ENCODE results near the gene TECPR1. TPM values are rescaled to one million over a fixed set of nuclear protein-coding genes. Genes with fewer than 3 reads are reported as not detected.

Gene TECPR1
- total RNA-seq, 1 experiment from 2014 or later, result 11.5 TPM

- no peaks in the 10 kb centered on the region for H3K79me2 ChIP-seq (ENCODE audit: low read length)
- intact Hi-C loops (cut with micrococcal nuclease), result no loop called here
- H3K4me2 ChIP-seq (ENCODE audit: low read length), result peak within 1 kb of the TSS; percentile 84
- H3K9ac ChIP-seq (ENCODE audit: low read length), result peak within 1 kb of the TSS; percentile 35
- peak within 1 kb of the TSS; percentile 61 for H3K4me3 ChIP-seq (ENCODE audit: low read length)
- BruUV-seq (replicated peaks), result no TSS peak
- no peaks in the 10 kb centered on the region for H3F3A ChIP-seq (ENCODE audit: low read length, unreplicated experiment)
- POLR2A ChIA-PET (ENCODE audit: unreplicated experiment), result no interaction called here
- peak within 1 kb of the TSS; percentile 26; the same call in 1 of the 2 replicates for H2AFZ ChIP-seq (ENCODE audit: low read length)
- H3K9me3 ChIP-seq (ENCODE audit: low read length), result no peaks in the 10 kb centered on the region
- TF ChIP-seq, protein P1, sequence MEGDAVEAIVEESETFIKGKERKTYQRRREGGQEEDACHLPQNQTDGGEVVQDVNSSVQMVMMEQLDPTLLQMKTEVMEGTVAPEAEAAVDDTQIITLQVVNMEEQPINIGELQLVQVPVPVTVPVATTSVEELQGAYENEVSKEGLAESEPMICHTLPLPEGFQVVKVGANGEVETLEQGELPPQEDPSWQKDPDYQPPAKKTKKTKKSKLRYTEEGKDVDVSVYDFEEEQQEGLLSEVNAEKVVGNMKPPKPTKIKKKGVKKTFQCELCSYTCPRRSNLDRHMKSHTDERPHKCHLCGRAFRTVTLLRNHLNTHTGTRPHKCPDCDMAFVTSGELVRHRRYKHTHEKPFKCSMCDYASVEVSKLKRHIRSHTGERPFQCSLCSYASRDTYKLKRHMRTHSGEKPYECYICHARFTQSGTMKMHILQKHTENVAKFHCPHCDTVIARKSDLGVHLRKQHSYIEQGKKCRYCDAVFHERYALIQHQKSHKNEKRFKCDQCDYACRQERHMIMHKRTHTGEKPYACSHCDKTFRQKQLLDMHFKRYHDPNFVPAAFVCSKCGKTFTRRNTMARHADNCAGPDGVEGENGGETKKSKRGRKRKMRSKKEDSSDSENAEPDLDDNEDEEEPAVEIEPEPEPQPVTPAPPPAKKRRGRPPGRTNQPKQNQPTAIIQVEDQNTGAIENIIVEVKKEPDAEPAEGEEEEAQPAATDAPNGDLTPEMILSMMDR (conservative IDR thresholded peaks at IDR 0.05; ENCODE audit: low read depth, low read length), result no peak
- TF ChIP-seq EZH2phosphoT487 (IDR thresholded peaks at IDR 0.05; ENCODE audit: borderline replicate concordance, low read length) (no peak), EZH2 (IDR thresholded peaks at IDR 0.05; ENCODE audit: low read length, unreplicated experiment) (no peak)
- ATAC-seq (peak; percentile 68), DNase-seq (peak; percentile 52)
- H3K4me1 ChIP-seq (ENCODE audit: insufficient read depth, low read length), result no peaks in the 10 kb centered on the region
- no peaks in the 10 kb centered on the region for H4K20me1 ChIP-seq (ENCODE audit: low read length)
- CTCF ChIA-PET, result no interaction called here
- H3K27ac ChIP-seq (ENCODE audit: low read length), result no peak within 1 kb of the TSS
- no peaks in the 10 kb centered on the region for H3K36me3 ChIP-seq (ENCODE audit: low read depth, low read length)
- no peaks in the 10 kb centered on the region for H3K9me2 ChIP-seq (replicated peaks; ENCODE audit: low read length)
- H3K27me3 ChIP-seq (ENCODE audit: low read length), result no peaks in the 10 kb centered on the region
Observed at GRCh38 chr7:98211221-98211675, 40.8 kb downstream of the TECPR1 start, which contains the start of gene BHLHA15. BHLHA15 (plus strand) TSS chr7:98211439; CDS start chr7:98212310, 871 bp downstream.

DNA sequence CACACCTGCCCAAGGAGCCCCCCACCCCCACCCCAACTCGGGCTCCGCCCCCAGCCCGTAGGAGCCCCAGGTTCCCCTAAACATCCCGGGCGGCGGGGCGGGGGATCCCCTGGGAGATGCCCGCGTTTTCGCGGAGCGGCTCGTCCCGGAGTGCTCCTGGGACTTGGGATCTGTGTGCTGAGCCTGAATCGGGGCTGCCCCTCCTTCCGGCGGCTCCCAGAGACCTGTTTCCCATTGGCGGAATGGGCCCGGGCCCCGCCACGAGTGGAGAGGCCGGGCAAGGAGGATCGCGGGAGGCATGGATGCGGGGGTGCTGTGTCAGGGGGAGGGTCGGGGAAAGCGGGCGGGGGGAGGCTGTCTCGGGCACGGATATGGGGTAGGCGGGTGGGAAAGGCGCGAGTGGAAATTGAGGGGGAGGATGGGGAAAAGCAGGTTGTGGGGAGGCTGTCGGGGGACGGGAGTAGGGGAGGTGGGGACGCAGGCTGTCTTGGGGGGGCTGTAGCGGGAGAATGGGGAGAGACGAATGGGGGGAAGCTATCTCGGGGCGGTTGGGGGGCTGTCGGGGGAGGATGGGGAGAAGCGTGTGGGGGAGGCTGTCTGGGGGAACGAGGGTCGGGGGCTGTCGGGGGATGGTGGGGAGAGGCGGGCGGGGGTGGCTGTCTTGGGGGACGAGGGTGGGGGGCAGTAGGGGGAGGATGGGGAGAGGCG, 41.4 kb downstream of the TECPR1 start:
- H3K9me3 ChIP-seq (ENCODE audit: low read length), result no peaks in the 10 kb centered on the region
- no TSS peak for BruUV-seq (replicated peaks)
- TF ChIP-seq, protein P1 (conservative IDR thresholded peaks at IDR 0.05; ENCODE audit: low read depth, low read length), result no peak
- no peak for TF ChIP-seq EZH2 (IDR thresholded peaks at IDR 0.05; ENCODE audit: low read length, unreplicated experiment)
- no peak for TF ChIP-seq EZH2phosphoT487 (IDR thresholded peaks at IDR 0.05; ENCODE audit: borderline replicate concordance, low read length)
- H2AFZ ChIP-seq (ENCODE audit: low read length), result no peak overlapping the region
- DNase-seq (no peak), ATAC-seq (peak; percentile 14; the same call in 1 of the 2 replicates)
- H3K27me3 ChIP-seq (ENCODE audit: low read length), result no peaks in the 10 kb centered on the region
- no peaks in the 10 kb centered on the region for H3K4me1 ChIP-seq (ENCODE audit: insufficient read depth, low read length)
- no peaks in the 10 kb centered on the region for H4K20me1 ChIP-seq (ENCODE audit: low read length)
- H3K27ac ChIP-seq (ENCODE audit: low read length), result no peak overlapping the region
- H3K9ac ChIP-seq (ENCODE audit: low read length), result no peak overlapping the region
- no peaks in the 10 kb centered on the region for H3K79me2 ChIP-seq (ENCODE audit: low read length)
- H3K9me2 ChIP-seq (replicated peaks; ENCODE audit: low read length), result no peaks in the 10 kb centered on the region
- intact Hi-C loops (cut with micrococcal nuclease), result no loop called here
- POLR2A ChIA-PET (ENCODE audit: unreplicated experiment), result no interaction called here
- H3K4me2 ChIP-seq (ENCODE audit: low read length), result peak overlapping the region; percentile 34; the same call in 1 of the 2 replicates
- H3K36me3 ChIP-seq (ENCODE audit: low read depth, low read length), result no peaks in the 10 kb centered on the region
- H3F3A ChIP-seq (ENCODE audit: low read length, unreplicated experiment), result no peaks in the 10 kb centered on the region
- CTCF ChIA-PET, result no interaction called here
- peak overlapping the region; percentile 30; the same call in 1 of the 2 replicates for H3K4me3 ChIP-seq (ENCODE audit: low read length)

All from PC-3 (cell line).